Measurements from ENCODE around the gene TNKS1BP1. TPM values are rescaled to one million over a fixed set of nuclear protein-coding genes. Genes with fewer than 3 reads are reported as not detected.

The TNKS1BP1 gene
- total and polyA plus RNA-seq, 9 of the 15 experiments (the other 6 are each of a cell fraction or from before 2014, with no cell fraction given): 1.1 to 47.2 (median 10.9) TPM

DNA sequence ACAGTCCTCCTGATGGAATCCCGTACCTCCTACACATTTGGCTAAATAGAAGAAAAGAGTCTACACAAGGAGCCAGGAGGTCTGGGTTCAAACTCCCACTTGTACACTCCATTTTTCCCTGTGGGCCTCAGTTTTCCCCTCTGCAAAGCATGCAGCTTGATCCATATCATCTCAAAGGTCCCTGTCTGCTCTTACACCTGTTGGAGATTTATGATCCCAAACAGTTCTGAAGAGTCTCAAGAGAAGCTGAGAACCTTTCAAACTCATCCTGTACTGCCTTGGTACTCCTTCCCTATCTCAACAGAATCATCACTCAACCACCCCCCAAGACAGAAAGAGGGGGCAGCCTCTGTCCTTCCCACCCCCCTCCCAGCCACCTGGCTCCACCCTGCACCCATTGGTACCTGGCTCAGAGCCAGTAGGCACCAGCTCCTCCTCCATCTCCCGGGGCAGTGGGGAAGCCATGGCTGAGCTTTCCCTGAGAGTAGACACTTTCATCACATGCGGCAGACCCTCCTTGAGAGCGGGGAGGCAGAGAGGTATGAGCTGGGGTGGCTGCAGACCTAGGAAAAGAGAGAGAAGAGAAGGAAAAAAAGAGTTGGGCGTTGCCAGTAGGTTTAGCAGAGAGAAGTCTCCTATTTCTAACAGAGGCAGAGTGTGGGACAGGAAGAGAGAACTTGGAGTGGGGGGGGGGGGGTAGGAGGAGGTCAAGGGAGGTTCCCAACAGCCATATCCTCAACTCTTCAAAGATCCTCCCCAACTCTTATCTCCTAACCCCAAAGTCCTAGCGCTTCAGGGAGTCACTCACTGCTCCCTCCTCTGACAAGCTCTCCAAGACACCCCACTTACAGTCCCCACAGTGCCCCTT is 3.1 kb downstream of the TNKS1BP1 start (continued):
- TF ChIP-seq, protein P1, sequence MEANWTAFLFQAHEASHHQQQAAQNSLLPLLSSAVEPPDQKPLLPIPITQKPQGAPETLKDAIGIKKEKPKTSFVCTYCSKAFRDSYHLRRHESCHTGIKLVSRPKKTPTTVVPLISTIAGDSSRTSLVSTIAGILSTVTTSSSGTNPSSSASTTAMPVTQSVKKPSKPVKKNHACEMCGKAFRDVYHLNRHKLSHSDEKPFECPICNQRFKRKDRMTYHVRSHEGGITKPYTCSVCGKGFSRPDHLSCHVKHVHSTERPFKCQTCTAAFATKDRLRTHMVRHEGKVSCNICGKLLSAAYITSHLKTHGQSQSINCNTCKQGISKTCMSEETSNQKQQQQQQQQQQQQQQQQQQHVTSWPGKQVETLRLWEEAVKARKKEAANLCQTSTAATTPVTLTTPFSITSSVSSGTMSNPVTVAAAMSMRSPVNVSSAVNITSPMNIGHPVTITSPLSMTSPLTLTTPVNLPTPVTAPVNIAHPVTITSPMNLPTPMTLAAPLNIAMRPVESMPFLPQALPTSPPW (CRISPR knock-in tag; IDR thresholded peaks at IDR 0.05): peak; percentile 94
- TF ChIP-seq, protein P2, sequence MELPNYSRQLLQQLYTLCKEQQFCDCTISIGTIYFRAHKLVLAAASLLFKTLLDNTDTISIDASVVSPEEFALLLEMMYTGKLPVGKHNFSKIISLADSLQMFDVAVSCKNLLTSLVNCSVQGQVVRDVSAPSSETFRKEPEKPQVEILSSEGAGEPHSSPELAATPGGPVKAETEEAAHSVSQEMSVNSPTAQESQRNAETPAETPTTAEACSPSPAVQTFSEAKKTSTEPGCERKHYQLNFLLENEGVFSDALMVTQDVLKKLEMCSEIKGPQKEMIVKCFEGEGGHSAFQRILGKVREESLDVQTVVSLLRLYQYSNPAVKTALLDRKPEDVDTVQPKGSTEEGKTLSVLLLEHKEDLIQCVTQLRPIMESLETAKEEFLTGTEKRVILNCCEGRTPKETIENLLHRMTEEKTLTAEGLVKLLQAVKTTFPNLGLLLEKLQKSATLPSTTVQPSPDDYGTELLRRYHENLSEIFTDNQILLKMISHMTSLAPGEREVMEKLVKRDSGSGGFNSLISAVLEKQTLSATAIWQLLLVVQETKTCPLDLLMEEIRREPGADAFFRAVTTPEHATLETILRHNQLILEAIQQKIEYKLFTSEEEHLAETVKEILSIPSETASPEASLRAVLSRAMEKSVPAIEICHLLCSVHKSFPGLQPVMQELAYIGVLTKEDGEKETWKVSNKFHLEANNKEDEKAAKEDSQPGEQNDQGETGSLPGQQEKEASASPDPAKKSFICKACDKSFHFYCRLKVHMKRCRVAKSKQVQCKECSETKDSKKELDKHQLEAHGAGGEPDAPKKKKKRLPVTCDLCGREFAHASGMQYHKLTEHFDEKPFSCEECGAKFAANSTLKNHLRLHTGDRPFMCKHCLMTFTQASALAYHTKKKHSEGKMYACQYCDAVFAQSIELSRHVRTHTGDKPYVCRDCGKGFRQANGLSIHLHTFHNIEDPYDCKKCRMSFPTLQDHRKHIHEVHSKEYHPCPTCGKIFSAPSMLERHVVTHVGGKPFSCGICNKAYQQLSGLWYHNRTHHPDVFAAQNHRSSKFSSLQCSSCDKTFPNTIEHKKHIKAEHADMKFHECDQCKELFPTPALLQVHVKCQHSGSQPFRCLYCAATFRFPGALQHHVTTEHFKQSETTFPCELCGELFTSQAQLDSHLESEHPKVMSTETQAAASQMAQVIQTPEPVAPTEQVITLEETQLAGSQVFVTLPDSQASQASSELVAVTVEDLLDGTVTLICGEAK (IDR thresholded peaks at IDR 0.05): no peak
- TF ChIP-seq, protein P2 (CRISPR knock-in tag; IDR thresholded peaks at IDR 0.05): no peak
- TF ChIP-seq, protein P3, sequence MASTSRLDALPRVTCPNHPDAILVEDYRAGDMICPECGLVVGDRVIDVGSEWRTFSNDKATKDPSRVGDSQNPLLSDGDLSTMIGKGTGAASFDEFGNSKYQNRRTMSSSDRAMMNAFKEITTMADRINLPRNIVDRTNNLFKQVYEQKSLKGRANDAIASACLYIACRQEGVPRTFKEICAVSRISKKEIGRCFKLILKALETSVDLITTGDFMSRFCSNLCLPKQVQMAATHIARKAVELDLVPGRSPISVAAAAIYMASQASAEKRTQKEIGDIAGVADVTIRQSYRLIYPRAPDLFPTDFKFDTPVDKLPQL (IDR thresholded peaks at IDR 0.05; ENCODE audit: extremely low read depth, insufficient read length): no peak
- TF ChIP-seq, protein P4, sequence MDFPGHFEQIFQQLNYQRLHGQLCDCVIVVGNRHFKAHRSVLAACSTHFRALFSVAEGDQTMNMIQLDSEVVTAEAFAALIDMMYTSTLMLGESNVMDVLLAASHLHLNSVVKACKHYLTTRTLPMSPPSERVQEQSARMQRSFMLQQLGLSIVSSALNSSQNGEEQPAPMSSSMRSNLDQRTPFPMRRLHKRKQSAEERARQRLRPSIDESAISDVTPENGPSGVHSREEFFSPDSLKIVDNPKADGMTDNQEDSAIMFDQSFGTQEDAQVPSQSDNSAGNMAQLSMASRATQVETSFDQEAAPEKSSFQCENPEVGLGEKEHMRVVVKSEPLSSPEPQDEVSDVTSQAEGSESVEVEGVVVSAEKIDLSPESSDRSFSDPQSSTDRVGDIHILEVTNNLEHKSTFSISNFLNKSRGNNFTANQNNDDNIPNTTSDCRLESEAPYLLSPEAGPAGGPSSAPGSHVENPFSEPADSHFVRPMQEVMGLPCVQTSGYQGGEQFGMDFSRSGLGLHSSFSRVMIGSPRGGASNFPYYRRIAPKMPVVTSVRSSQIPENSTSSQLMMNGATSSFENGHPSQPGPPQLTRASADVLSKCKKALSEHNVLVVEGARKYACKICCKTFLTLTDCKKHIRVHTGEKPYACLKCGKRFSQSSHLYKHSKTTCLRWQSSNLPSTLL (IDR thresholded peaks at IDR 0.05): no peak
- no peak for TF ChIP-seq EGR1 (conservative IDR thresholded peaks at IDR 0.05)
- TF ChIP-seq SMARCC2 (IDR thresholded peaks at IDR 0.05; ENCODE audit: low read depth): no peak
- TF ChIP-seq ZFP36 (IDR thresholded peaks at IDR 0.05; ENCODE audit: low read depth, low read length, partially characterized antibody): no peak
- TF ChIP-seq COPS2 (conservative IDR thresholded peaks at IDR 0.05): no peak
- TF ChIP-seq DNMT1 (IDR thresholded peaks at IDR 0.05): no peak
- TF ChIP-seq, protein P5, sequence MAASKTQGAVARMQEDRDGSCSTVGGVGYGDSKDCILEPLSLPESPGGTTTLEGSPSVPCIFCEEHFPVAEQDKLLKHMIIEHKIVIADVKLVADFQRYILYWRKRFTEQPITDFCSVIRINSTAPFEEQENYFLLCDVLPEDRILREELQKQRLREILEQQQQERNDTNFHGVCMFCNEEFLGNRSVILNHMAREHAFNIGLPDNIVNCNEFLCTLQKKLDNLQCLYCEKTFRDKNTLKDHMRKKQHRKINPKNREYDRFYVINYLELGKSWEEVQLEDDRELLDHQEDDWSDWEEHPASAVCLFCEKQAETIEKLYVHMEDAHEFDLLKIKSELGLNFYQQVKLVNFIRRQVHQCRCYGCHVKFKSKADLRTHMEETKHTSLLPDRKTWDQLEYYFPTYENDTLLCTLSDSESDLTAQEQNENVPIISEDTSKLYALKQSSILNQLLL (CRISPR knock-in tag; IDR thresholded peaks at IDR 0.05; ENCODE audit: borderline replicate concordance): no peak
- TF ChIP-seq SRSF3 (IDR thresholded peaks at IDR 0.05; ENCODE audit: insufficient read depth, low read length): no peak

Measured in K562 (cell line).